ENCODE measurements around the gene CDC14A.

Gene CDC14A

GRCh38 chr1:100387657-100388350 is 35.5 kb downstream of the CDC14A start:
- no peak for DNase-seq (ENCODE audit: insufficient read length, low spot score)
- FAIRE-seq = no peak
- TF ChIP-seq CTCF (IDR thresholded peaks at IDR 0.05; ENCODE audit: insufficient read depth, missing control alignments) = no peak

- DNase-seq (ENCODE audit: insufficient read length, low spot score) (no peak), FAIRE-seq (no peak)
- no peak for TF ChIP-seq CTCF (IDR thresholded peaks at IDR 0.05; ENCODE audit: insufficient read depth, missing control alignments)
Observed at GRCh38 chr1:100390531-100390930, 38.2 kb downstream of the CDC14A start.

GRCh38 chr1:100391675-100392074 is 39.4 kb downstream of the CDC14A start:
- FAIRE-seq = no peak
- no peak for TF ChIP-seq CTCF (IDR thresholded peaks at IDR 0.05; ENCODE audit: insufficient read depth, missing control alignments)
- no peak for DNase-seq (ENCODE audit: insufficient read length, low spot score)

- FAIRE-seq = no peak
- DNase-seq (ENCODE audit: insufficient read length, low spot score) = no peak
- no peak for TF ChIP-seq CTCF (IDR thresholded peaks at IDR 0.05; ENCODE audit: insufficient read depth, missing control alignments)
Observed at GRCh38 chr1:100392756-100393155, 40.5 kb downstream of the CDC14A start.

- FAIRE-seq (no peak), DNase-seq (ENCODE audit: insufficient read length, low spot score) (no peak)
- TF ChIP-seq CTCF (IDR thresholded peaks at IDR 0.05; ENCODE audit: insufficient read depth, missing control alignments) = no peak
Observed at GRCh38 chr1:100394285-100394684, 42.0 kb downstream of the CDC14A start.

GRCh38 chr1:100395913-100396312 is 43.6 kb downstream of the CDC14A start:
- FAIRE-seq = no peak
- TF ChIP-seq CTCF (IDR thresholded peaks at IDR 0.05; ENCODE audit: insufficient read depth, missing control alignments) = no peak
- no peak for DNase-seq (ENCODE audit: insufficient read length, low spot score)

- FAIRE-seq = no peak
- TF ChIP-seq CTCF (IDR thresholded peaks at IDR 0.05; ENCODE audit: insufficient read depth, missing control alignments) = no peak
- DNase-seq (ENCODE audit: insufficient read length, low spot score) = no peak
Observed at GRCh38 chr1:100396651-100397050, 44.3 kb downstream of the CDC14A start.

Measured in D721Med (cell line).